HG03175 (cell line): ENCODE results near the gene PURA.

ENCODE experiments used
- ATAC-seq: cut with Tn5 transposase; IDR thresholded peaks from one replicate; pipeline ENCODE4 v1.9.1; 2021; ENCODE audit warnings: mild to moderate bottlenecking, moderate library complexity; ENCODE audit not compliant: unreplicated experiment

The PURA gene

DNA sequence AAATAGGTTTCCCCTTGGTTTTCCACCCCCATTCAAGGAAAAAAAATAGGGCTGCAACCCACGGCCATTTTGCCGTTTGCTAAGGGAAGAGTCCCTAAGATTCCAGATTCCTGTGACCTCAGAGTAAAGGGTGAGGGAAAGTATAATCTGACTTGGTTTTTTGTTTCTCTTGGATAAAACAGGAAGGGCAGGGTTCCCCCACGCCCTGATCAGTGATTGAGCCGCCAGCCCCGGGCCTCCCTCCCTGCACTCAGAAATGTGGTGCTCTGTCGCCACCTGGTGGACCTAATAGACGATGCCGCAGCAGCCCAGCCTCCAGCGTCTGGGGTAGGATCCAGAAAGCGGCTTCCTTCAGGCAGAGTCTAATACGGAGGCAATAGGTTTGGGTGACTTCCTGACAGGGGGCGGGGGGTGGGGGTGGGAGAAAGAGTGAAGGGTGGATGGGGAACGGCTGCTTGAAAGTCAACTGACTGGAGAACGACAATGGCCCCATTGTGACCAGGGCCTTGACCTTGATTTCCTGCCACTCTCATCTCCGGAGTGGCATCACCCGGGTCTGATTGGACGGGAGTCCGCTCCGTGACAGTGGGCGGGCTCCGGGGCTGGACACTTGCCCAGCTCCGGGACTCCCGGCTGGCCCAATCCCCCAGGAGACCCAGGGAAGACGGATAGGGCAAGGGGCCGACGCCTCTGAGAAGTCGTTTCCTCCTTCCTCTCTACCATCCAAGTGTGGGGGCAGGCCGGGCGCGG lies 43.3 kb downstream of the PURA start:
- ATAC-seq: peak; percentile 94

DNA sequence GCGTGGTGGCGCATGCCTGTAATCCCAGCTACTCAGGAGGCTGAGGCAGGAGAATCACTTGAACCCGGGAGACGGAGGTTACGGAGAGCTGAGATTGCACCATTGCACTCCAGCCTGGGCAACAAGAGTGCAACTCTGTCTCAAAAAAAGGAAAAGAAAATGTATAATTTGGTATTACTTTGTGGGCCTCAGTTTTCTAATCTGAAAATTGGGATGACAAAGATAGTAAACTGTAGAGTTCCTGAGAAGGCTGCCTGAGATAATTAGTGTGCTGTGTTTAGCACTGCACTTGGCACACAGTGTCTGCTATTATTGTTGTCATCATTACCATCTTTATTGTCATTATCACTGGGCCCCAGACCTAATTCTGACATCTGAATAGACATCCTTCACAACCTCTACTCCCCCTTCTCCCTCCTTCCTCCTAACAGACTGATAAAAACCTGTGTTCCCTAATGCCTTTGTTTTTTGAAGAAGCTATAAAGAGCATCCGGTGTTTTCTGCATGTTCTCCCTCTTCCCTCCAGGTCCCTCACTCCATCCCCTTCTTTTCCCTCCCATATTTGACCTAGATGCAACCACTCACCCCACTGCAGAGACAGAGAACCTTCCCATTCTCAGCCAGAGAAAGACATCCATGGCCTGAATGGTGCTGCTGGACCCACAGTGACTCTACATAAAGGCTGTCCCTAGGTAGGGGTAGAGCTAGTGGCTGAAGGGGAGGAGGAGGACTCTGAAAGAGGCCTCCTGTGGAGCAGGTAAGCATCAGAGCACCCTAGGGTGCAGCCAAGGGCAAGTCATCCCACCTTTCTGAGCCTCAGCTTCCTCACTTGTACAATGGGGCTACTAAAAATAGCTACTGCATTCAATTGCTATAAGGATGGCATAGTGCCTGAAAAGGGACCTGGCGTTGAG lies 45.4 kb downstream of the PURA start:
- ATAC-seq: no peak

GRCh38 chr5:140162275-140162674 lies 48.4 kb downstream of the PURA start:
- no peak for ATAC-seq

DNA sequence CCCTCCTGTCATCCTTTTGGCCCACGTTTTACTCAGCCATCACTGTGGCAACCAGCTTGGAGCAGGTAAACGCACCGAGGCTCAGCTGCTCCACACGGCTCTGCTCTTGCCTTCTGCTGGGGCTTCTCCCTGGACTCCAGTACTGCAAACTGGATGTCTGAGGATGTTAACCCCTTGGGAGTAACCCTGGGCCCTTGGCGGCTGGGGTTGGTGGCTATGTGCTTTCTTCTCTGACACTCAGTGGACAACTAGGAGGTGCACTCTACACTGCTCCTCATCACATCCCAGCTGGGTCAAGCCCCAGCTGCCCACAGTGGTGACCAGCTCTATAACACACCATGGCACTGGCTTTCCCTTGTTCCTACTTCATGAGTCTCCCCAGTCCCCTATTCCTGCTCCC lies 48.9 kb downstream of the PURA start:
- no peak for ATAC-seq

DNA sequence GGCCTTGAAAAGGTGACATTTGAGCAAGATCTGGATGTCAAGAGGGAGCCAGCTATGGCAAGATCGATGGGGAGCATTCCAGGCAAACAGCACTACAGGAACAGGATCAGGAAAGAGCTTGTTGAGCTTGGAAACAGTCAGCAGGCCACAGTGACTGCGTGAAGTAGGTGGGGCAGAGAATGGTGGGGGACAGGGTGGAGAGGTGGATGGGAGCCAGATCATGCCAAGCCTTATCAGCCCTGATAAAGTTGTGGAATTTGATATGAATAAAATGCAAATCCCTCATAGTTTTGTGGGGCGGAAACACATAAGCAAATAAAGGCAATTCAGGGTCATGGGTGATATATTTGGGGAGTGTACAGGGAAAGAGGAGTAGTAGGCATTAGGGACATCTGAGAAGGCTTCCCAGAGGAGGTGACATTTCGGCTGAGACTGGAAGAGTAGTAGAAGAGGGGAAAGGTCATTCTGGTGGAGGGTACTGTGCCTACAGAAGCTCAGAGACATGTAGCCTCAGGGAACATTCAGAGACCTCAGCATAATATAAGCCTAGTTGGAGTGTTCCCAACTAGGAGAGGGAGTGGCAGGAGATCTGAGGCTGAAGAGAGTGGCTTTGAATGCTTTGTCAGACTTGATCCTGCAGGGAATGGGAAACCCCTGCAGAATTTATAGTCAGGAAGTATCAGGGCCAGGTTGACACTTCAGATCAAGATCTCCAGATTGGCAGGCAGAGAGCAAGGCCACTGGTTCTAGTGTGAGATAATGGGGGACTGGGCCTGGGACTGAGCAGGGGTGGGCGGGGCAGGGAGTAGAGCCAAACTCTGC lies 51.4 kb downstream of the PURA start:
- no peak for ATAC-seq

DNA sequence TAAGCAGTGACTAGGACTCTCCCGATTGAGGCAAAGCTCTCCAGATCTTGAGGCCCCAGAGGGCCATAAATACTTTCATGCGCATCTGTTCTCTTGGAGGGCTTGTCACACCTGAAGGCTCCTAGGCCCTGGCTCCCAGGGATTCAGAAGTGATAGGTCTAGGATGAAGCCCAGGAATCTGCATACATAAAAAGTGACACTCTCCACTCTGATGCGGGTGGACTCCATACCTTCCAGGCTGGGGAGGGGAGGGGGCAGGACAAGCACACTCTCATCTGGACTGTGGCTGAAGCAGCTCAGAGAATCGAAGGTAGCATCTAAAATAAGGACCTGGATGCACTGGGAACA lies 52.0 kb downstream of the PURA start:
- ATAC-seq: no peak

DNA sequence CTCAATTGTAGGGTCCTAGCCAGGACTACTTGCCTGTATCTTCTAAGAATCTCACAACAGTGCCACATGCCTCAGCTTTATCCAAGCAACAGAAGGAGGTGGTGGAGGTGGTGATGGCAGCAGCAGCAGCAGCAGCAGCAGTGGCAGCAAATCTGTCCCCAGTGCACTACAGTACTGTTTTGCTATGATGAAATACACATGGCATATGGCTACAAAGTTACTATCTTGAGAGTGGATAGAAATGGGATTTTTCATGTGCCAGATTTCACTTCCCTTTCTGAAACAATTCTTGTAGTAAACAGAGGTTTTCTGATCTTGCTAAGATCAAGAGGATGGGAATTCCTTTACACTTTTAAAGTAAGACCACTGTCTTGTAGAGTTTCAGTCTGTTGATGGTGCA lies 53.0 kb downstream of the PURA start:
- no peak for ATAC-seq

DNA sequence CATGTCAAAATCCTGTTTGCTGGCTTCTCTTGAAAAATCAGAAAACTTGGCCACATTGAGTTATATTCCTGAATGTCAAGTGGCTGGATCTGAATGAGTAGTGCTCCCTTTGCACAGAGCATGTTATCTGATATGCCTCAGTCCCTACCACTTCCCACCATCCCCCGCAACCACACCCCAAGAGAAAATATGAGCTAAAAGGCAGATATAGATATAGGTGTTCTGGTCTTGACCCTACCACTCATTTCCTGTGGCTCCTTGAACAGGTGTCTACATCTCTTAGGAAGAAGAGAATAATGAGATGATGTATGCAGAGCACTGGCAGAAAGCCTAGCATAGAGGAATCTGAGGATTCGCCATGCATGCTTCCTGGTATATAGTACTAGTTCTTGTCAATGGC lies 54.5 kb downstream of the PURA start:
- ATAC-seq: no peak

GRCh38 chr5:140169410-140169809 lies 55.5 kb downstream of the PURA start:
- ATAC-seq: no peak

- no peak for ATAC-seq
Observed at GRCh38 chr5:140172483-140172882, 58.6 kb downstream of the PURA start.

GRCh38 chr5:140174014-140174413 lies 60.1 kb downstream of the PURA start:
- ATAC-seq: no peak

- peak; percentile 95 for ATAC-seq
Observed at GRCh38 chr5:140174465-140175366, 60.8 kb downstream of the PURA start, which contains the start of gene CYSTM1. TSS of gene CYSTM1 (plus strand) at chr5:140175188. CDS start at chr5:140194466, 19,278 bp downstream.
